DMS79 (cell line): ENCODE results near the gene TMEM156.
"Not testable (repeated sequence)": the region's sequence is repeated elsewhere in the genome, so short reads cannot be mapped to it uniquely, and the experiment has no call there.

Experiments
- DNase-seq: peaks from one replicate; lab custom pipeline; 2025; lab: John Stamatoyannopoulos, UW

Gene TMEM156

DNA sequence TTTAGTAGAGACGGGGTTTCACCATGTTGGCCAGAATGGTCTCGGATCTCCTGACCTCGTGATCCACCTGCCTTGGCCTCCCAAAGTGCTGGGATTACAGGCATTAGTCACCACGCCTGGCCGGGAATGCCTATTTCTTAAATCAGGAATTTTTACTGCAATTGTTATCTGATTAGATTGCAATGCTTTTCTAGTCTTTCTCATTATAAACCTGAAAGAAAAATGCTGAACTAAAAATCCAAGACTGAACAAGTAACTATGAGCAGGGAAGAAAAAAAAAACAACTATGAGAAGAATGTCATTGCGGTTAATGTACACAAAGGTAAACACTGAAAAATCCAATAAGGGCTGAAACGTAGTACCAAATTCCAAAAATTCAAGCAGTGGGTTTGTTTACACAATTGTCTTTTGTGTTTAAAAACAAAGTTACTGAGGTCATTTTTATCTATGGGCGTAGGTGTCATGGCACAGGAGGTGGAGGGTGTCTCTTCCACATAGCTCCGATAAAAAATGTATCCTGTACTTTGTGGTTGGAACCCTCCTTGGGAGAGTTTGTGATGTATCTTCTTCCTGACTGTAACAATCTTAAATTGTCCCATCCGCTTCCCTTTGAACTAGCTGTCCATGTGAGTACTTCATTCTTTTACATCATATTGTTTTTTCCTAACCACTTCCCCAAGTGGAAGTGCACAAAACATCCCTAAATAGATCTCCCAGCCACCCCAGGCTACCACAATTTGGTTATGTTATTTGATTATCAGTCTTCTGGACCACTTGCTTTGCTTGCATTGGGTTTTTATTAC, 11.1 kb upstream of the TMEM156 start:
- DNase-seq: no peak

GRCh38 chr4:39042366-39042765, 10.2 kb upstream of the TMEM156 start:
- DNase-seq: no peak

GRCh38 chr4:39039108-39039507, 6.9 kb upstream of the TMEM156 start:
- DNase-seq: no peak

DNA sequence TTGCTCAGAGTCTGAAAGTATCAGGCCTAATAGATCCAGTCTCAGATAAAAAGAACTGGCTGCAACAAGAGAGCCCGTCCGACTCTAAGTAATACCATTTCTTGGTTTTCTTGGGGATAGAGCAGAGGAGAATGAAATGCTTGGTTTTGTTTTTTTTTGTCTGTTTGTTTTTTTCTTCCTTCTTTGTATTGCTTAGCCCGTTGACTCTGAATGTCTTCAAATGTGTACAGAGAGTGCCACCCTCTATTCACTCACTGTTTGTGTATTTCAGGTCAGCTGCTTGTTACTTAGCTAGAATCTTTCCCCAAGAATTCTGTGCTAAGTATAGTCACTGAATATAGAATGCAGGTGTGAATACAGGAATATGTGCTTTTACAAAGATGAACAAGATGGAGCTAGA, 5.7 kb upstream of the TMEM156 start:
- DNase-seq: no peak

DNA sequence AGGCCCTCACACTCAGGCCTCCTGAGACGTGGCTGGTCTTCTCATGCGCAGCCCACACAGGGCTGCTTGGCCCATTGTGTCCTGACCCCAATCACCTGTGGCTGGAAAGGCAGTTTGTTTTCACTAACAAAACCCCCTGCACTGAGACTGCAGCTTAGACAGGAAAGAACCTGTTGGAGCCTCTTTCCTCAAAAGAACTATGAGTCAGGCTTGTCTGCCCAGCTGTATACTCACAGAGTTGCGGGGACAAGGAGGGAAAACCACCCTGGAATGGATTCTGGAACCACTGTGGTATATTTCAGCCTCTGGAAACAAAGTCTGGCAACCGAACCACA, 5.2 kb upstream of the TMEM156 start:
- DNase-seq: no peak

- no peak for DNase-seq
Measured at GRCh38 chr4:39036172-39036571, 4.0 kb upstream of the TMEM156 start.

GRCh38 chr4:39031590-39032020, 604 bp downstream of the TMEM156 start:
- DNase-seq: not testable (repeated sequence)

GRCh38 chr4:39030725-39031124, 1.5 kb downstream of the TMEM156 start:
- no peak for DNase-seq

DNA sequence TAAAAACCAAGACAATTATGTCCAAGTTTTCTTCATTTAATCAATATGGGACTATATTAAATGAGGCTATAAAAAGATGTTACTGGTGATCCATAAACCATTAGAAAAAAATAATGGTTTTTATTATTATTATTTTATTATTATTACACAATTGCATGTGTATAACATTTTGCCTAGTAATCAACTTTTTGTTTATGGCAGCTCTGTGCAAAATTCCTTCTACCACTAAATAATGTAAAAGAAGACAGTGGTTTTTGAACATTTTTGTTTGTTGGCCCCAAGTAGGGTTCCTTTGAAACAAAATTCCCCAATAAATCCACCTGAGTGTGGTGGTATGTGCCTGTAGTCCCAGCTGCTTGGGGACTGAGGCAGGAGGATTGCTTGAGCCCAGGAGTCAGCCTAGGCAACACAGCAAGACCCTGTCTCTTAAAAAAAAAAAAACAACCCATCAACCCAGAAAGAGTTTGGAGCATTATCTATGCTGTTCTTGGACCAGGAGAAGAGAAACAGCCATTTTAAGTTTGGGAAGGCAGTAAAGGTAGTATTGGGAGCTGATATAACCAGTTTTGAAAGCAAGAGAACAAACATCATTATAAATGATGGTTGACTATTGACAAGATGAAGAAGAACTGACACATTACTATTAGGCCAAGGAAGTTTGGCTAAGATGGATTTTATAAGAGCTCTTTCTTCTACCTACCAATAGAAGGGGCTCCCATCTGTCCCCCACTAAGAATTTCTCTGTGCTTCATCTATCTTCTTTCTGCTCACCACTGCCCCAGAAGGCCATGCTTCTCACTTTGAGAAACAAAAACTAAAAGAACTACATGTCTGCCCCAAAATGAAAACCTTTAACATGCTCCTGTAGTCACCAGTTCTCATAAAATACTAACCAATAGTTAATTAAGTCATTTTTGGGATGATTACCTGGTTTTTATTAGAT, 2.2 kb downstream of the TMEM156 start:
- DNase-seq: no peak

GRCh38 chr4:39026096-39026495, 6.1 kb downstream of the TMEM156 start:
- DNase-seq: no peak

DNA sequence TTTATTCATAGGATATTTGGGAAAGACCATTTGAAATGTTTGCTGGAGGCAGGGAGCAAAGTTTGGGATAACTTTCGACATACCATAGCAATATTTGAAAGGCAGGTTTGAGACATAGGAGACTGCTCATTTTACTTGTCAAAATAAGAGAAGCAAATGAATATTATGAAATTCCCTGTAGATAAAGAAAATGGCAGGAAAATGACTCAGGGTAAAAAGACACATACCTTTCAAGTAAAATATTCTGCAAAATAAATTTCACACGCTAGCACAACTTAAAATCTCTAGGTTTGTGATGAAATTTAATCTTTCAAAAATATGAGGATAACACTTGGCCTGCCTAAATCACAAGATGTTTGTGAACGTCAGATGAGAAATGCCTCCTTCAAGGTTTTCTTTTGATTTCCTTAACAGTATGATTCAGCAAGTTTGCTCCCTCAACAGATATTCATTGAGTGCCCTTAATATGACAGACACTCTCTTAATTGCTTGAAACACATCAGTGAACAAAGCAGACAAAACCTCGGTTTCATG, 6.6 kb downstream of the TMEM156 start:
- DNase-seq: no peak

DNA sequence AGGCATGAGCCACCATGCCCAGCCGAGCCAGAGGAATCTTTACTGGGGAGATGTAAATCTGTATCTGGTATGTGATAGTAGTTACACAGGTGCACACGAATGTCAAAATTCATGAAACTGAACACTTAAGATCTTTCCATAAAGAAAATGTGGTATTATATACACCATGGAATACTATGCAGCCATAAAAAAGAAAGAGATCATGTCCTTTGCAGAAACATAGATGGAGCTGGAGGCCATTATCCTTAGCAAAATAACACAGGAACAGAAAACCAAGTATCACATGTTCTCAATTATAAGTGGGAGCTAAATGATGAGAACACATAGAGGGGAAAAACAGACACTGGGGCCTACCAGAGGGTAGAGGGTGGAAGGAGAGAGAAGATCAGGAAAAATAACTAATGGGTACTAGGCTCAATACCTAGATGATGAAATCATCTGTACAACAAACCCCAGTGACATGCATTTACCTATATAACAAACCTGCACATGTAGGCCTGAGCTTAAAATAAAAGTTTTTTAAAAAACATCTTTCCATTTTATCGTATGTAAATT, 7.8 kb downstream of the TMEM156 start:
- no peak for DNase-seq

- no peak for DNase-seq
Measured at GRCh38 chr4:39023059-39023458, 9.2 kb downstream of the TMEM156 start.

DNA sequence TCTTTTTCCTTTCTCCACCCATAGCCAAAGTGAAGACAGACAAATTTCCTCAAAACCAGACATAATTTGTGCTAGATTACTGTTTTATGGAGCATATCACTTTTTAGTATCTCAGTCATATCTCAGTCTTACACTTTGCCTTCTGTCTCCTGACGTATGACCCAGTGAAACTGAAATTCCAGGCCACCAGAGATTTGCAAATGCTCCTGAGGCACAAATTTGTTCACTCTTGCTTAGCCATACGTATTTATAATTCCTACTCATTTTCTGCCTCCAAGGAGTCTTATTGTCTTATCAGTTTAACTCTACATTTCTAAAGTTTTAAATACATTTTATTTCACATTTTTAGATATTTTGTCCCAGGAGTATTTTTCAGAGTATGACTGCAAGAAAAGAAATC, 10.0 kb downstream of the TMEM156 start:
- DNase-seq: no peak

DNA sequence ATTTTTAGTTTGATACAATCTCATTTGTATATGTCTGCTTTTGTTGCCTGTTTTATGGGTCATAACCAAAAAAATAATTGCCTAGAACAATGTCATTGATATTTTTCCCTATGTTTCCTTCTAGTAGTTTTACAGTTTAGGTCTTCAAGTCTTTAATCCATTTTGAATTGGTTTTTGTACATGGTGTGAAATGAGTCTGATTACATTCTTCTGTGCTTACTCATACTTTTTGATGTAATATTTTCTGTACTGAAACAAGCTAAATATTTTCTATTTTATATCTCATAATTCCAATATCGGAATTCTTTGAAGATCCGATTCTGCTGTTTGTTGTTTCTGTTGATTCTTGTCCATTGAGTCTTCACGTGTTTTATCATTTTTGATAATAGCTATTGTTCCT, 10.6 kb downstream of the TMEM156 start:
- no peak for DNase-seq

DNA sequence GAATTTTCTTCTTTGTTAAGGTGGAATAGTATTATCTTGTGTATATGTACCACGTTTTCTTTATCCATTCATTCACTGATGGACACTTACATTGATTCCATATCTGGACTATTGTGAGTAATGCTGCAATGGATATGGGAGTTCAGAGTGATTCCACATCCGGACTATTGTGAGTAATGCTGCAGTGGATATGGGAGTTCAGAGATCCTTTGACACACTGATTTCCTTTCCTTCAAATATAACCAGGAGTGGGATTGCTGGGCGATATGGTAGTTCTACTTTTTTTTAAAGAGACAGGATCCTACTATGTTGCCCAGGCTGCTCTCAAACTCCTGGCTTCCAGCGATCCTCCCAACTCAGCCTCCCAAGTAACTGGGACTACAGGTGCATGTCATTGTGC, 12.1 kb downstream of the TMEM156 start:
- DNase-seq: no peak

GRCh38 chr4:39014028-39014427, 18.2 kb downstream of the TMEM156 start:
- no peak for DNase-seq

GRCh38 chr4:39004758-39005157, 27.5 kb downstream of the TMEM156 start:
- DNase-seq: no peak

DNA sequence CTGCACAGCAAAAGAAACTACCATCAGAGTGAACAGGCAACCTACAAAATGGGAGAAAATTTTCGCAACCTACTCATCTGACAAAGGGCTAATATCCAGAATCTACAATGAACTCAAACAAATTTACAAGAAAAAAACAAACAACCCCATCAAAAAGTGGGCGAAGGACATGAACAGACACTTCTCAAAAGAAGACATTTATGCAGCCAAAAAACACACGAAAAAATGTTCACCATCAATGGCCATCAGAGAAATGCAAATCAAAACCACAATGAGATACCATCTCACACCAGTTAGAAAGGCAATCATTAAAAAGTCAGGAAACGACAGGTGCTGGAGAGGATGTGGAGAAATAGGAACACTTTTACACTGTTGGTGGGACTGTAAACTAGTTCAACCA, 30.2 kb downstream of the TMEM156 start:
- not testable (repeated sequence) for DNase-seq

DNA sequence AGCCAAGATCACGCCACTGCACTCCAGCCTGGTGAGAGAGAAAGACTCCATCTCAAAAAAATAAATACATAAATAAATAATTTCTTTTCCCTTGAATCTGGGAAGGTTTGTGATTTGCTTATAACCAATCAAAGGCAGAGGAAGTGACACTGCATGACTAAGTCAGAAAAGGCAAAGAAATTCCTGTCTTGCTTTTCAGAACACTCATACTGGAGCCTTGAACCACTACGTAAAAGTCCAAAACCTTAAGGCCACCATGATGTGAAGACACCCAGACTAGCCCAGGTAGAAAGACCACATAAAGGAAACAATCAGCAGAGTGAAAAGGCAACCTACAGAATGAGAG, 36.6 kb downstream of the TMEM156 start:
- no peak for DNase-seq

DNA sequence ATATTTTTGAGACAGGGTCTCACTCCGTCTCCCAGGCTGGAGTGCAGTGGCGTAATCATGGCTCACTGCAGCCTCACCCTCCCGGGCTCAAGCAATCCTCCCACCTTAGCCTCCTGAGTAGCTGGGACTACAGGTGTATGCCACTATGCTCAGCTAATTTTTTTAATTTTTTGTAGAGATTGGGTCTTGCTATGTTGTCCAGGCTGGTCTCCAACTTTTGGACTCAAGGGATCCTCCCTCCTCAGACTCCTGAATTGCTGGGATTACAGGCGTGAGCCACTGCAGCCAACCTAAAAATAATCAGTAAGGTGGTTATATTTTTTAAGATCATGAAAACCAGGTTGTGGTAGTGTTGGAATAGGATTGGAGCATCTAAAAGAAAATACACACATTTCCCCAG, 38.1 kb downstream of the TMEM156 start:
- DNase-seq: no peak

DNA sequence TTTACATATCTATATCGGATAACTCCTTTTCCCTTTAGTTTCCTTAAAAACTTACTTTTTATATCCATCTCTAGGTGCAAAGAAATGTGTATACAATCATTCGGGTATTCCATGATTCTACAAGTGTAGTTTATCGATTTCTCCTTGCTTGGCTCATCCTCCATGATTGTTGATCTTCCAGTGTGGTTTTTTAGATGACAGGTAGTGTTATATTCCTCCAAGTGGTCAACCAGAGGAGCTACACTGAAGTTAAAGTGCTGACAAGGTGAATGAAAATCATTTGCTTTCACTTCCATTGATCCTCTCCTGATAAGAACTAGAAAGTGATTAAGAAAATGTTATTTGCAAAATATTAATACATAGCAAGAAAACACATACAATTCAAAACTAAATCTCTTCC, 38.5 kb downstream of the TMEM156 start:
- no peak for DNase-seq

- no peak for DNase-seq
Measured at GRCh38 chr4:38990241-38990640, 42.0 kb downstream of the TMEM156 start.
